ENCODE measurements around the gene TPPP. TPM values are rescaled to one million over a fixed set of nuclear protein-coding genes. Genes with fewer than 3 reads are reported as not detected.
A peak's percentile ranks its signal among the peaks of the same experiment; 100 is the strongest.

Gene TPPP
- total and polyA plus RNA-seq, 7 donors, result 0.60 to 15.5 (median 7.1) TPM

DNA sequence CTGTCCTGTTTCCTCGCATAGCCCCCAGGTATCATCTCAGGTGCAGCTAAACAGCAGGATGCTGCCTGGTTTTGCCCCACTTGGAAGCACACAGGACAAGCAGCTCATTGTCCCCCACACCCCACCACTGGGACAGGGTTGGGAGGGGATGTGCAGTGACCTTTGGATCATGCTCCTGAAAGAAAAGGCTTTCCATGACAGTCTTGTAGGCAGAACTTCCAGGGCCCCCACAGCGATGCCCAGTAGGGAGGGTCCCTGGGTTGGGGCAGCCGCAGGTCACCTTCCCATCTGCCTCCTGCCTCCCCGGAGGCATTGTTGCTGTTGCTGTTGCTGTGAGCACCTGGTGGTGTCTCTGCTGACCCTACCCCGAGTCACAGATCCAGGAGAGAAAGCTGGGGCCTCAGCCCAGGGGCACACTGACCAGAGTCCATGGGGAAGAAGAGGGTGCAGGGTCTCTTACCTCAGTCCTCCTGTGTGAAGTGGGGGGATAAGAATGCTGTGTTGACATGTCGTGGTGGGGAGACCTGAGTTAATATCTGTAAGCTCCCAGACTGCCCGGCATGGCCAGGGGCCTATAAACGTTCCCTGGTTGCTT is 72.5 kb downstream of the TPPP start:
- Histone ChIP-seq H3K9me3 (no peaks in the 10 kb centered on the region), H3K27me3 (no peaks in the 10 kb centered on the region), H3K4me3 (no peak overlapping the region), H3K36me3 (peaks cover 0 to 29% (median 7%) of the 10 kb centered on the region in 4 donors), H3K4me1 (no peaks in the 10 kb centered on the region), H3K27ac (no peak overlapping the region)
- DNase-seq, result peak; percentile 41
- intact Hi-C loops (cut with DNase I), result no loop called here
- TF ChIP-seq POLR2A (IDR thresholded peaks at IDR 0.05) (no peak), EP300 (IDR thresholded peaks at IDR 0.05) (no peak), POLR2AphosphoS5 (IDR thresholded peaks at IDR 0.05) (no peak)
- TF ChIP-seq, protein P1, sequence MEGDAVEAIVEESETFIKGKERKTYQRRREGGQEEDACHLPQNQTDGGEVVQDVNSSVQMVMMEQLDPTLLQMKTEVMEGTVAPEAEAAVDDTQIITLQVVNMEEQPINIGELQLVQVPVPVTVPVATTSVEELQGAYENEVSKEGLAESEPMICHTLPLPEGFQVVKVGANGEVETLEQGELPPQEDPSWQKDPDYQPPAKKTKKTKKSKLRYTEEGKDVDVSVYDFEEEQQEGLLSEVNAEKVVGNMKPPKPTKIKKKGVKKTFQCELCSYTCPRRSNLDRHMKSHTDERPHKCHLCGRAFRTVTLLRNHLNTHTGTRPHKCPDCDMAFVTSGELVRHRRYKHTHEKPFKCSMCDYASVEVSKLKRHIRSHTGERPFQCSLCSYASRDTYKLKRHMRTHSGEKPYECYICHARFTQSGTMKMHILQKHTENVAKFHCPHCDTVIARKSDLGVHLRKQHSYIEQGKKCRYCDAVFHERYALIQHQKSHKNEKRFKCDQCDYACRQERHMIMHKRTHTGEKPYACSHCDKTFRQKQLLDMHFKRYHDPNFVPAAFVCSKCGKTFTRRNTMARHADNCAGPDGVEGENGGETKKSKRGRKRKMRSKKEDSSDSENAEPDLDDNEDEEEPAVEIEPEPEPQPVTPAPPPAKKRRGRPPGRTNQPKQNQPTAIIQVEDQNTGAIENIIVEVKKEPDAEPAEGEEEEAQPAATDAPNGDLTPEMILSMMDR (IDR thresholded peaks at IDR 0.05), result no peak
- 95 to 97% methylated on average over 8 of the region's 8 CpGs for WGBS, 2 donors

DNA sequence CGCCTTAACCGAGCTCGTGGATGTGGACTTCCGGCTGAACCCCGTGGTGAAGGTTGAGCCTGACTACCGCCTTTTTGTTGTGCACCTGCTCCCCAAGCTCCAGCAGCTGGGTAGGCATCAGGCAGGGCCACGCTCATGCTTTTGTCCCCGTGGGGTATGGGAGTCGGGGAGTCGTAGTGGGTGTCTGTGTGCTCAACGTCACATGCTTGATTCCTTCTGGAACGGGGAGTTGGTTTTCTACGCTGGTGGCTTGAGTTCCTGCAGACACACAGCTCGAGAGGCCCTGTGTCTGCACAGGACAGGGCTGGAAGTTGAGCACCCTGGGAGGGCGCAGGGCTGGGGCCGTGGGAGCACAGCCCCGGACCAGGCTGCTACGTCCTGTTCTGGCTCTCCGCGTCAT is 73.0 kb downstream of the TPPP start:
- WGBS, 2 donors, result 96% methylated on average over 20 of the region's 20 CpGs
- H3K4me1 ChIP-seq, result no peaks in the 10 kb centered on the region
- TF ChIP-seq EP300 (IDR thresholded peaks at IDR 0.05) (no peak), POLR2AphosphoS5 (IDR thresholded peaks at IDR 0.05) (no peak), POLR2A (IDR thresholded peaks at IDR 0.05) (no peak)
- TF ChIP-seq, protein P1 (IDR thresholded peaks at IDR 0.05), result no peak
- H3K27ac ChIP-seq, result no peak overlapping the region
- H3K4me3 ChIP-seq, result no peak overlapping the region
- H3K36me3 ChIP-seq, result peaks cover 0 to 24% (median 7%) of the 10 kb centered on the region in 4 donors
- H3K27me3 ChIP-seq, result no peaks in the 10 kb centered on the region
- peak; percentile 44 for DNase-seq
- intact Hi-C loops (cut with DNase I), result no loop called here
- no peaks in the 10 kb centered on the region for H3K9me3 ChIP-seq

DNA sequence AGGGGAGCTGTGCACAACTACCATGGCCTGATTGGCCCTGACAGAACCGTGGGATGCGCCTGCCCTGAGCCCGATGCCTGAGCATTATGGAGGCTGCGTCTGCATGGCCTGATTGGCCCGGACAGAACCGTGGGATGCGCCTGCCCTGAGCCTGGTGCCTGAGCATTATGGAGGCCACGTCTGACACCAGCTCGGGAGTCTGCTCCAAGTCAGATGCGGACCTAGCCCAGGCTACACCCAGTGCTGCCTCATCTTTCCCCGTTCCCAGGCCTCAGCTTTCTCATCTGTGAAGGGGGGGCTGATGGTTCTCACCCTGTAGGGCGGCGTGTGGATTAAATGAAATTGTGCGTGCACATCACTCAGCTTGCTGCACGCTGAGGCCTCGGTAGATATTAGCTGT is 73.7 kb downstream of the TPPP start:
- DNase-seq, result peak; percentile 48
- H3K27me3 ChIP-seq, result no peaks in the 10 kb centered on the region
- TF ChIP-seq POLR2A (IDR thresholded peaks at IDR 0.05) (no peak), POLR2AphosphoS5 (IDR thresholded peaks at IDR 0.05) (no peak), EP300 (IDR thresholded peaks at IDR 0.05) (no peak)
- TF ChIP-seq, protein P1 (IDR thresholded peaks at IDR 0.05), result no peak
- H3K27ac ChIP-seq, result no peak overlapping the region
- 95 to 96% methylated on average over 16 of the region's 16 CpGs for WGBS, 2 donors
- no peaks in the 10 kb centered on the region for H3K9me3 ChIP-seq
- H3K4me1 ChIP-seq, result no peaks in the 10 kb centered on the region
- intact Hi-C loops (cut with DNase I), result loop anchor here (10.0 kb wide), 2 partner anchors 145 to 175 kb away; partner anchors contain the start of gene EXOC3
- H3K36me3 ChIP-seq, result peaks cover 0 to 24% (median 7%) of the 10 kb centered on the region in 4 donors
- no peak overlapping the region for H3K4me3 ChIP-seq

DNA sequence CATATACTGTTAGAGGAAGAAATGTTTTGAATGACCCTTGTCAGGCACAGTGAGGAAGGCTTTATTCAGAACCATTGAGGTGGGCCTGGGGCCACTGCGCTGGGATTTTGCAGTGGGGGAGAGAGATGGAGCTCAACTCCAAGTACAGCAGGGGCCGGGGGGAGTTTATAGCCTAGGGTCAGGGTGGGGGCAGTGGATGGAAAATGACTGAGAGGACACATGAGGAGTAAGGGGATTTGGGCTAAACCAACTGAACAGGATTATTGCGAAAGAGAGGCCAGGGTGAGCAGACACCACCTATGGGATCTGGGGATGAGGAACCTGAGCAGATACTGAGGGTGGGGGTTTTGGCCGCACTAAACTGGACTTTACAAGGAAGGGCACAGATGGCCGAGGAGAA is 74.7 kb downstream of the TPPP start:
- intact Hi-C loops (cut with DNase I), result loop anchor here (10.0 kb wide), 2 partner anchors 144 to 174 kb away; partner anchors contain the start of gene EXOC3
- no peak overlapping the region for H3K27ac ChIP-seq
- DNase-seq, result peak; percentile 41
- no peaks in the 10 kb centered on the region for H3K27me3 ChIP-seq
- no peaks in the 10 kb centered on the region for H3K9me3 ChIP-seq
- peaks cover 0 to 24% (median 7%) of the 10 kb centered on the region in 4 donors for H3K36me3 ChIP-seq
- TF ChIP-seq POLR2AphosphoS5 (IDR thresholded peaks at IDR 0.05) (no peak), EP300 (IDR thresholded peaks at IDR 0.05) (no peak), POLR2A (IDR thresholded peaks at IDR 0.05) (no peak)
- TF ChIP-seq, protein P1 (IDR thresholded peaks at IDR 0.05), result no peak
- WGBS, 2 donors, result 96% methylated on average over 5 of the region's 5 CpGs
- no peak overlapping the region for H3K4me3 ChIP-seq
- peaks cover 0 to under 1% (median 0%) of the 10 kb centered on the region in 4 donors for H3K4me1 ChIP-seq
